Measurements from ENCODE around the gene LCA5. TPM values are rescaled to one million over a fixed set of nuclear protein-coding genes. Genes with fewer than 3 reads are reported as not detected.
"Not testable (repeated sequence)": the region's sequence is repeated elsewhere in the genome, so short reads cannot be mapped to it uniquely, and the experiment has no call there.

The LCA5 gene
- total and polyA plus RNA-seq, 4 experiments from 2014 or later, result 0.06 to 0.23 (median 0.22) TPM; not detected in 1

GRCh38 chr6:79536585-79536953, 661 bp downstream of the LCA5 start:
- Histone ChIP-seq H3K4me3 (ENCODE audit: low read length in 2 of 2) (peak overlapping the region; percentile 19 to 44), H3K27ac (ENCODE audit: low read depth, low read length) (no peak overlapping the region), H3K36me3 (ENCODE audit: insufficient read depth, low read length) (no peaks in the 10 kb centered on the region), H3K27me3 (ENCODE audit: insufficient read depth, low read length) (no peaks in the 10 kb centered on the region), H3K4me1 (ENCODE audit: insufficient read depth, low read length) (peaks cover 14% of the 10 kb centered on the region), H3K9me3 (ENCODE audit: control insufficient read depth in 1 of 2, low read length in 2 of 2) (no peaks in the 10 kb centered on the region)
- peak in 1 of 5 donors; percentile 5 for DNase-seq
- Mint-ChIP-seq H3K9me3 (no peaks in the 10 kb centered on the region), H3K27me3 (peaks cover 9 to 16% of the 10 kb centered on the region in 2 donors), H3K4me1 (peaks cover 0 to 4% (median under 1%) of the 10 kb centered on the region in 4 donors), H3K36me3 (no peaks in the 10 kb centered on the region), H3K4me3 (no peak overlapping the region), H3K27ac (no peak overlapping the region)
- ChIA-PET CTCF (ENCODE audit: partially characterized antibody) (interaction anchor here (1.5 kb wide), 1 partner anchor 34 kb away, joined by 4 read pairs; no protein-coding TSS in a partner anchor), POLR2A (ENCODE audit: partially characterized antibody) (interaction anchor here (1.0 kb wide), 1 partner anchor 458 kb away, joined by 5 read pairs; the partner anchor contains the start of gene PHIP)
- intact Hi-C loops (cut with micrococcal nuclease), result loop anchor here (2.0 to 5.0 kb wide), 3 partner anchors 302 to 571 kb away; partner anchors contain the start of genes BCKDHB, HMGN3 and TTK

GRCh38 chr6:79529567-79529966, 7.7 kb downstream of the LCA5 start:
- CTCF ChIA-PET (ENCODE audit: partially characterized antibody); H3K4me3 ChIP-seq (ENCODE audit: low read length in 2 of 2); H3K36me3 Mint-ChIP-seq; POLR2A ChIA-PET (ENCODE audit: partially characterized antibody); H3K4me1 Mint-ChIP-seq; H3K9me3 Mint-ChIP-seq; H3K27me3 ChIP-seq (ENCODE audit: insufficient read depth, low read length); H3K36me3 ChIP-seq (ENCODE audit: insufficient read depth, low read length); H3K27ac Mint-ChIP-seq; intact Hi-C loops (cut with micrococcal nuclease); H3K9me3 ChIP-seq (ENCODE audit: control insufficient read depth in 1 of 2, low read length in 2 of 2); H3K4me3 Mint-ChIP-seq; H3K27me3 Mint-ChIP-seq; H3K4me1 ChIP-seq (ENCODE audit: insufficient read depth, low read length); H3K27ac ChIP-seq (ENCODE audit: low read depth, low read length); DNase-seq: not testable (repeated sequence)

- no peaks in the 10 kb centered on the region for H3K36me3 ChIP-seq (ENCODE audit: insufficient read depth, low read length)
- H3K4me3 ChIP-seq (ENCODE audit: low read length in 2 of 2), result no peak overlapping the region
- intact Hi-C loops (cut with micrococcal nuclease), result no loop called here
- Mint-ChIP-seq H3K4me3 (no peak overlapping the region), H3K27me3 (no peaks in the 10 kb centered on the region), H3K4me1 (no peaks in the 10 kb centered on the region), H3K27ac (no peak overlapping the region), H3K9me3 (peaks cover 0 to 6% (median 0%) of the 10 kb centered on the region in 8 donors), H3K36me3 (no peaks in the 10 kb centered on the region)
- ChIA-PET POLR2A (ENCODE audit: partially characterized antibody) (no interaction called here), CTCF (ENCODE audit: partially characterized antibody) (no interaction called here)
- no peaks in the 10 kb centered on the region for H3K4me1 ChIP-seq (ENCODE audit: insufficient read depth, low read length)
- H3K27ac ChIP-seq (ENCODE audit: low read depth, low read length), result no peak overlapping the region
- no peak for DNase-seq
- H3K9me3 ChIP-seq (ENCODE audit: control insufficient read depth in 1 of 2, low read length in 2 of 2), result no peaks in the 10 kb centered on the region
- no peaks in the 10 kb centered on the region for H3K27me3 ChIP-seq (ENCODE audit: insufficient read depth, low read length)
These were observed 10.3 kb downstream of the LCA5 start for GRCh38 chr6:79526897-79527296.

GRCh38 chr6:79525272-79526100, 11.7 kb downstream of the LCA5 start:
- Mint-ChIP-seq H3K4me1 (no peaks in the 10 kb centered on the region), H3K27ac (no peak overlapping the region), H3K27me3 (no peaks in the 10 kb centered on the region), H3K9me3 (peaks cover 0 to 6% (median 0%) of the 10 kb centered on the region in 8 donors), H3K4me3 (peak overlapping the region in 1 of 8 donors; percentile 57), H3K36me3 (no peaks in the 10 kb centered on the region)
- CTCF ChIA-PET (ENCODE audit: partially characterized antibody), result no interaction called here
- H3K9me3 ChIP-seq (ENCODE audit: control insufficient read depth in 1 of 2, low read length in 2 of 2), result no peaks in the 10 kb centered on the region
- no peaks in the 10 kb centered on the region for H3K4me1 ChIP-seq (ENCODE audit: insufficient read depth, low read length)
- intact Hi-C loops (cut with micrococcal nuclease), result no loop called here
- no peaks in the 10 kb centered on the region for H3K27me3 ChIP-seq (ENCODE audit: insufficient read depth, low read length)
- POLR2A ChIA-PET (ENCODE audit: partially characterized antibody), result no interaction called here
- no peaks in the 10 kb centered on the region for H3K36me3 ChIP-seq (ENCODE audit: insufficient read depth, low read length)
- H3K4me3 ChIP-seq (ENCODE audit: low read length in 2 of 2), result no peak overlapping the region
- no peak overlapping the region for H3K27ac ChIP-seq (ENCODE audit: low read depth, low read length)
- DNase-seq, result no peak

GRCh38 chr6:79524065-79524464, 13.2 kb downstream of the LCA5 start:
- peaks cover 0 to 4% (median 0%) of the 10 kb centered on the region in 8 donors for H3K9me3 Mint-ChIP-seq
- H3K27ac Mint-ChIP-seq, result no peak overlapping the region
- no peaks in the 10 kb centered on the region for H3K36me3 ChIP-seq (ENCODE audit: insufficient read depth, low read length)
- no peaks in the 10 kb centered on the region for H3K9me3 ChIP-seq (ENCODE audit: control insufficient read depth in 1 of 2, low read length in 2 of 2)
- no peaks in the 10 kb centered on the region for H3K36me3 Mint-ChIP-seq
- H3K4me1 ChIP-seq (ENCODE audit: insufficient read depth, low read length), result no peaks in the 10 kb centered on the region
- no peak overlapping the region for H3K4me3 ChIP-seq (ENCODE audit: low read length in 2 of 2)
- no peaks in the 10 kb centered on the region for H3K27me3 ChIP-seq (ENCODE audit: insufficient read depth, low read length)
- ChIA-PET CTCF (ENCODE audit: partially characterized antibody) (no interaction called here), POLR2A (ENCODE audit: partially characterized antibody) (no interaction called here)
- intact Hi-C loops (cut with micrococcal nuclease), result no loop called here
- H3K4me3 Mint-ChIP-seq, result no peak overlapping the region
- H3K4me1 Mint-ChIP-seq, result no peaks in the 10 kb centered on the region
- H3K27ac ChIP-seq (ENCODE audit: low read depth, low read length), result no peak overlapping the region
- H3K27me3 Mint-ChIP-seq, result peaks cover 0 to 2% of the 10 kb centered on the region in 2 donors
- no peak for DNase-seq

GRCh38 chr6:79522609-79523008, 14.6 kb downstream of the LCA5 start:
- Histone ChIP-seq H3K27me3 (ENCODE audit: insufficient read depth, low read length) (no peaks in the 10 kb centered on the region), H3K9me3 (ENCODE audit: control insufficient read depth in 1 of 2, low read length in 2 of 2) (no peaks in the 10 kb centered on the region), H3K27ac (ENCODE audit: low read depth, low read length) (no peak overlapping the region), H3K4me1 (ENCODE audit: insufficient read depth, low read length) (no peaks in the 10 kb centered on the region), H3K4me3 (ENCODE audit: low read length in 2 of 2) (no peak overlapping the region), H3K36me3 (ENCODE audit: insufficient read depth, low read length) (no peaks in the 10 kb centered on the region)
- ChIA-PET POLR2A (ENCODE audit: partially characterized antibody) (no interaction called here), CTCF (ENCODE audit: partially characterized antibody) (no interaction called here)
- no peak for DNase-seq
- intact Hi-C loops (cut with micrococcal nuclease), result no loop called here
- no peak overlapping the region for H3K4me3 Mint-ChIP-seq
- H3K9me3 Mint-ChIP-seq, result peaks cover 0 to 4% (median 0%) of the 10 kb centered on the region in 8 donors
- peaks cover 0 to 2% of the 10 kb centered on the region in 2 donors for H3K27me3 Mint-ChIP-seq
- H3K27ac Mint-ChIP-seq, result no peak overlapping the region
- no peaks in the 10 kb centered on the region for H3K36me3 Mint-ChIP-seq
- no peaks in the 10 kb centered on the region for H3K4me1 Mint-ChIP-seq

- Mint-ChIP-seq H3K4me1 (no peaks in the 10 kb centered on the region), H3K36me3 (no peaks in the 10 kb centered on the region), H3K27me3 (peaks cover 0 to 2% of the 10 kb centered on the region in 2 donors), H3K4me3 (no peak overlapping the region), H3K27ac (no peak overlapping the region), H3K9me3 (peaks cover 0 to 1% (median 0%) of the 10 kb centered on the region in 8 donors)
- no peaks in the 10 kb centered on the region for H3K9me3 ChIP-seq (ENCODE audit: control insufficient read depth in 1 of 2, low read length in 2 of 2)
- H3K4me3 ChIP-seq (ENCODE audit: low read length in 2 of 2), result no peak overlapping the region
- DNase-seq, result no peak
- intact Hi-C loops (cut with micrococcal nuclease), result no loop called here
- H3K4me1 ChIP-seq (ENCODE audit: insufficient read depth, low read length), result no peaks in the 10 kb centered on the region
- ChIA-PET CTCF (ENCODE audit: partially characterized antibody) (no interaction called here), POLR2A (ENCODE audit: partially characterized antibody) (no interaction called here)
- H3K27ac ChIP-seq (ENCODE audit: low read depth, low read length), result no peak overlapping the region
- H3K27me3 ChIP-seq (ENCODE audit: insufficient read depth, low read length), result no peaks in the 10 kb centered on the region
- no peaks in the 10 kb centered on the region for H3K36me3 ChIP-seq (ENCODE audit: insufficient read depth, low read length)
These were observed 16.7 kb downstream of the LCA5 start for GRCh38 chr6:79520534-79520933.

All from CD4-positive, alpha-beta memory T cell (primary cell).